Hematopoietic multipotent progenitor cell treated with erythropoietin and hydrocortisone succinate and interleukin-3 and kit ligand, for 8 days (in vitro differentiated cells): Measurements from ENCODE around the gene RHBDL2.
"Not testable (repeated sequence)": the region's sequence is repeated elsewhere in the genome, so short reads cannot be mapped to it uniquely, and the experiment has no call there.

Source experiments
- DNase-seq: peaks from one replicate; pipeline ENCODE4 v3.0.0-alpha.2; 2015

The RHBDL2 gene

GRCh38 chr1:38941527-38942019 lies at the start of gene RHBDL2:
Gene RHBDL2 (minus strand): TSS chr1:38941830. CDS start chr1:38919212, 22,618 bp downstream.
- DNase-seq = no peak

GRCh38 chr1:38990738-38991637 lies 49.4 kb upstream of the RHBDL2 start, which contains the start of gene AKIRIN1:
Gene AKIRIN1 (plus strand): TSS chr1:38991276. CDS start chr1:38991381, 105 bp downstream.
- peak; percentile 92 for DNase-seq

GRCh38 chr1:38990386-38990737 lies 48.7 kb upstream of the RHBDL2 start:
- peak; percentile 46 for DNase-seq

GRCh38 chr1:38989979-38990378 lies 48.3 kb upstream of the RHBDL2 start:
- no peak for DNase-seq

GRCh38 chr1:38979380-38979779 lies 37.8 kb upstream of the RHBDL2 start:
- not testable (repeated sequence) for DNase-seq

- DNase-seq = not testable (repeated sequence)
Measured at GRCh38 chr1:38978245-38978542, 36.6 kb upstream of the RHBDL2 start.

- DNase-seq = not testable (repeated sequence)
Measured at GRCh38 chr1:38977399-38978244, 36.0 kb upstream of the RHBDL2 start.

- DNase-seq = no peak
Measured at GRCh38 chr1:38973659-38974437, 32.2 kb upstream of the RHBDL2 start.

GRCh38 chr1:38973145-38973544 lies 31.5 kb upstream of the RHBDL2 start:
- not testable (repeated sequence) for DNase-seq

GRCh38 chr1:38964140-38964548 lies 22.5 kb upstream of the RHBDL2 start:
- DNase-seq = peak; percentile 57

GRCh38 chr1:38962560-38962959 lies 20.9 kb upstream of the RHBDL2 start:
- no peak for DNase-seq

- DNase-seq = no peak
Measured at GRCh38 chr1:38962113-38962512, 20.5 kb upstream of the RHBDL2 start.

- DNase-seq = peak; percentile 51
Measured at GRCh38 chr1:38958967-38959366, 17.3 kb upstream of the RHBDL2 start.

- peak; percentile 39 for DNase-seq
Measured at GRCh38 chr1:38953433-38953860, 11.8 kb upstream of the RHBDL2 start.

GRCh38 chr1:38950553-38950952 lies 8.9 kb upstream of the RHBDL2 start:
- no peak for DNase-seq

GRCh38 chr1:38944547-38944946 lies 2.9 kb upstream of the RHBDL2 start:
- no peak for DNase-seq

GRCh38 chr1:38942664-38943428 lies 1.2 kb upstream of the RHBDL2 start:
- DNase-seq = no peak

- DNase-seq = no peak
Measured at GRCh38 chr1:38941093-38941492, 537 bp downstream of the RHBDL2 start.

GRCh38 chr1:38940339-38941047 lies 1.1 kb downstream of the RHBDL2 start:
- DNase-seq = no peak

- DNase-seq = no peak
Measured at GRCh38 chr1:38938722-38939260, 2.8 kb downstream of the RHBDL2 start.

- no peak for DNase-seq
Measured at GRCh38 chr1:38932571-38932970, 9.1 kb downstream of the RHBDL2 start.
